GDM1 (cell line): ENCODE measurements around the gene SLC44A4.
"Not testable (repeated sequence)": the region's sequence is repeated elsewhere in the genome, so short reads cannot be mapped to it uniquely, and the experiment has no call there.

ENCODE experiments used
- DNase-seq: peaks from one replicate; lab custom pipeline; 2025; lab: John Stamatoyannopoulos, UW

The SLC44A4 gene

GRCh38 chr6:31879901-31880300 is 1.1 kb upstream of the SLC44A4 start:
- DNase-seq, result no peak

GRCh38 chr6:31879143-31879542 is 346 bp upstream of the SLC44A4 start:
- no peak for DNase-seq

- DNase-seq, result no peak
Measured at GRCh38 chr6:31878222-31878621, 575 bp downstream of the SLC44A4 start.

GRCh38 chr6:31877651-31878161 is 1.1 kb downstream of the SLC44A4 start:
- no peak for DNase-seq

- DNase-seq, result no peak
Measured at GRCh38 chr6:31877125-31877650, 1.6 kb downstream of the SLC44A4 start.

GRCh38 chr6:31876357-31876756 is 2.4 kb downstream of the SLC44A4 start:
- DNase-seq, result no peak

- DNase-seq, result no peak
Measured at GRCh38 chr6:31875877-31876276, 2.9 kb downstream of the SLC44A4 start.

- no peak for DNase-seq
Measured at GRCh38 chr6:31874836-31875572, 3.8 kb downstream of the SLC44A4 start.

- DNase-seq, result no peak
Measured at GRCh38 chr6:31874084-31874670, 4.6 kb downstream of the SLC44A4 start.

GRCh38 chr6:31871046-31871659 is 7.6 kb downstream of the SLC44A4 start:
- DNase-seq, result no peak

- DNase-seq, result no peak
Measured at GRCh38 chr6:31870385-31870921, 8.3 kb downstream of the SLC44A4 start.

- no peak for DNase-seq
Measured at GRCh38 chr6:31869343-31869742, 9.5 kb downstream of the SLC44A4 start.

GRCh38 chr6:31868658-31868971 is 10.2 kb downstream of the SLC44A4 start:
- DNase-seq, result not testable (repeated sequence)

GRCh38 chr6:31865205-31866118 is 13.3 kb downstream of the SLC44A4 start:
- DNase-seq, result no peak

- DNase-seq, result no peak
Measured at GRCh38 chr6:31864818-31865204, 14.0 kb downstream of the SLC44A4 start.

GRCh38 chr6:31864123-31864562 is 14.7 kb downstream of the SLC44A4 start:
- not testable (repeated sequence) for DNase-seq

GRCh38 chr6:31862344-31863235 is 16.2 kb downstream of the SLC44A4 start, which contains the start of gene NEU1:
TSS of gene NEU1 (minus strand) at chr6:31862821. CDS start at chr6:31862776, 45 bp downstream.
- peak; percentile 100 for DNase-seq

- DNase-seq, result no peak
Measured at GRCh38 chr6:31861919-31862343, 16.9 kb downstream of the SLC44A4 start.

- no peak for DNase-seq
Measured at GRCh38 chr6:31861150-31861549, 17.6 kb downstream of the SLC44A4 start.

- DNase-seq, result no peak
Measured at GRCh38 chr6:31860349-31860748, 18.4 kb downstream of the SLC44A4 start.
